HG02970 (cell line): ENCODE measurements around the gene EFNA4.

ENCODE experiments used
- ATAC-seq: cut with Tn5 transposase; IDR thresholded peaks from one replicate; pipeline ENCODE4 v1.9.1; 2021; ENCODE audit warnings: mild to moderate bottlenecking, moderate library complexity, moderate number of reproducible peaks; ENCODE audit not compliant: unreplicated experiment, low FRiP score

EFNA4 gene

GRCh38 chr1:155071701-155072100, 8.2 kb downstream of the EFNA4 start:
- ATAC-seq: no peak

GRCh38 chr1:155072531-155073289, 9.2 kb downstream of the EFNA4 start:
- ATAC-seq: no peak

- no peak for ATAC-seq
Measured at GRCh38 chr1:155073377-155074242, 10.1 kb downstream of the EFNA4 start.

DNA sequence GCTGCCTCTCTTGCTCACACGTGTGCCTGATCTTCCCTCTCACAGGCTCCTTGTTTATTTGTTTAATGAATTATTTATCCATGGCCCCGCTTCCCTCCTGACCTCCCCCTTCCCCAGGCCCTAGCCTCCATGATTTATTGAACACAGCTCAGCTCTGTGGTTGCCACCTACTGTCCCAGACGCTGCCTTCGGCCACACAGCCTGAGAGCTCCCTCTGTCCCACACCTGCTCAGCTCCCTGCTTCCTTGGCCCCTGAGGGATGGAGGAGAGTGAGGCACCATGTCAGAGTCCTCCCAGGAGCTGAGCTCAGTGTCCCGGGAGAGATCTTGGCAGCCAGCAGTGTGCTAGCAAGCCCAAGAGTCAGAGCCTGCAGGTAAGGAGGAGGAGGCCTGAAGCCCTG, 12.0 kb downstream of the EFNA4 start:
- ATAC-seq: no peak

GRCh38 chr1:155076371-155076770, 12.8 kb downstream of the EFNA4 start:
- ATAC-seq: no peak

DNA sequence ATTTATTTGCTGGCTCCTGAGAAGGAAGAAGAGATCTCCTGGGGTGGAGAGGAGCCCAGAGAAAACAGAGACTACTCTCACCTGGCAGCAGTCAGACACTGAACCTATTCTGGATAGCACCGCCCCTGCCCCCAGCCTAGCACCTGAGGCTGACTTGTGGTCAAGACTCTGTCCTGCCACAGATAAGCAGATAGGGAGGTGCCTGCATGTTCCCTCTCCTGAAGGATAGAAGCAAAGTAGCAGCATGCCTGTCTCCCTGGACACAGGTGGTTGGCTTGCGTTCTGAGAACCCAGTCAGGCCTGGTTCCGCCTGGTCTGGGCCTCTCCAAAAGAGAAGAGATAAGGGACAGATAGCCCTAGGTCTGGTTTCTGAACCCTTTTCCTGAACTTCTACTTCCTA, 13.8 kb downstream of the EFNA4 start:
- ATAC-seq: no peak

- no peak for ATAC-seq
Measured at GRCh38 chr1:155077758-155078445, 14.4 kb downstream of the EFNA4 start.

DNA sequence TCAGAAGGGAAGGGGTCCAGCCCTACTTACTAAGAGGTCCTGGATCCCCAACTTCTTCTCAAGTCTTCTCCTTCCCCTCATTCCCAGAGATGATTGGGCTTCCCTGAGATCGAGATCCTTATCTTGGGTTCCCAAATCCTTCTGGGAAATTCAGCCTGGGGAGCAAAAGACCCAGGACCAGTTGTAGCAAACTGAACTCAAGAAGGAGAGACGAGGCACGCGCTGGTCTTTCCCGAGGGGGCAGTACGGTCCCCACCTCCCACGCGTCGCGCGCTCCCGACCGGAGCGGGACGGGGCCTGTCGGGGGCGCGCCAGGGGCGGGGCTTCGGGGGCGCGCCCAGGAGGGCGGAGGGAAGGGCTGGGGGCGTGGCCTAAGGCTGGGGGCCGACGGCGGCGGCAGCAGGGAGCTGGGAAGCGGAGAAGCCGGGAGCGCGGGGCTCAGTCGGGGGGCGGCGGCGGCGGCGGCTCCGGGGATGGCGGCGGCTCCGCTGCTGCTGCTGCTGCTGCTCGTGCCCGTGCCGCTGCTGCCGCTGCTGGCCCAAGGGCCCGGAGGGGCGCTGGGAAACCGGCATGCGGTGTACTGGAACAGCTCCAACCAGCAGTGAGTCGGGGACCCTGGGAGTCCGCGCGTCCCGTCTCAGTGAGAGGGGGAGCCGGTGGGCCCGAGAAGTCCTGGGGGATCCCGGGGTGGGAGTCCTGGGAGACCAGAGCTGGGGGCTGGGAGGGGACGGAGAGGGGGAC, 15.1 kb downstream of the EFNA4 start, which contains the start of gene EFNA3:
EFNA3 (plus strand) TSS at position 369 of the 741 bp plus-strand sequence; CDS start at position 474, 105 bp downstream.
- no peak for ATAC-seq

DNA sequence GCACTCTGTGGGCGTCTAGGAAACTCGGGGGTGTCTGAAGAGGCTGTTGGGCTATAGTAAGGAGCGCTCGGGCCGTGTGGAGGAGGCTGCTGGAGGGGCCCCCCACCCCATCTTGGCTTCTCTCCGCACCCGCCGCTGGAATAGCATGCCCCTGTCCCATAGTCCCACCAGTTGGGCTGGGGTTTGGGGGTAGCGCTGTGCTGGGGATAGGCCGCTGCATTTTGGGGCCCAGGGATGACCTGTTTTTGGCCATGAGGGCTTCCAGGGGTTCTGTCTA, 15.6 kb downstream of the EFNA4 start:
- ATAC-seq: no peak

DNA sequence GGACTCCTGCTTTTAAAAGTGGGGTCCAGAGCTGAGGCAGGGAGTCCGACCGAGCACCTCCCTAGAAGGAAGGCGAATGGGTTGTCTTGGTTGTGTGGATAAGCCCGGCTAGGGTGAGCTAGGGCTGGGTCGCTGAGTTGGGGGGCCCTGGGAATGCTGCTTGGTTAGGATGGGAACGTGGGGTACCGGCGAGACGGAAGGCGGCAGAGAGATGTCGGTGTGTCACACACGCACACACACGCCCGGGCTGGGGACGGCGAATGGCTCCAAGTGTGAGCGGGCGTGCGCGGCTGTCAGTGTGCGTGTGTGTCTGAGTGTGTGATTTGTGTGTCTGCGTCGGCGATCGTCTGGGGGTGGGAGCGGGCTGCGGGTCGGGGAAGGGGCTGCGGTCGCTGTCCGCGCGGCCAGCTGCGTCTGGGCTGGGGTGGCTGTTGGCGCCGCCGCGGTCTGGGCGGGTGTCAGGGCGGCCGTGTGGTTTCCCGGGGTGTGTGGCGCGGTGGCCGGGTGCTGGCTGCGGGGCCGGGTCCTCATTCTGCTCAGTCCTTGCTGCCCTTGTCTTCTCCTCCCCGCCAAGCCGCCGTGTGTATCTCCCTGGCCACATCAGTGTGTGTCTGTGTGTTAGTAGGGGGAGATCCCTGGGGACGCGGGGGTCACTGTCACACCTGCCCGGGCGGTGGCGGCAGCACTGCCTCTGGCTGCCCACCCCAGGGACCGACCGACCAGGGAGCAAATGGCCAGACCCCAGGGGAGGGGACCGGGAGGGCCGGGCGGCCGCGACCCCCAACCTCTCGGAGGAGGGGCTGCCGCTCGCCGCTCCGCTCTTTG, 16.2 kb downstream of the EFNA4 start:
- ATAC-seq: no peak

GRCh38 chr1:155080312-155081228, 17.0 kb downstream of the EFNA4 start:
- no peak for ATAC-seq

DNA sequence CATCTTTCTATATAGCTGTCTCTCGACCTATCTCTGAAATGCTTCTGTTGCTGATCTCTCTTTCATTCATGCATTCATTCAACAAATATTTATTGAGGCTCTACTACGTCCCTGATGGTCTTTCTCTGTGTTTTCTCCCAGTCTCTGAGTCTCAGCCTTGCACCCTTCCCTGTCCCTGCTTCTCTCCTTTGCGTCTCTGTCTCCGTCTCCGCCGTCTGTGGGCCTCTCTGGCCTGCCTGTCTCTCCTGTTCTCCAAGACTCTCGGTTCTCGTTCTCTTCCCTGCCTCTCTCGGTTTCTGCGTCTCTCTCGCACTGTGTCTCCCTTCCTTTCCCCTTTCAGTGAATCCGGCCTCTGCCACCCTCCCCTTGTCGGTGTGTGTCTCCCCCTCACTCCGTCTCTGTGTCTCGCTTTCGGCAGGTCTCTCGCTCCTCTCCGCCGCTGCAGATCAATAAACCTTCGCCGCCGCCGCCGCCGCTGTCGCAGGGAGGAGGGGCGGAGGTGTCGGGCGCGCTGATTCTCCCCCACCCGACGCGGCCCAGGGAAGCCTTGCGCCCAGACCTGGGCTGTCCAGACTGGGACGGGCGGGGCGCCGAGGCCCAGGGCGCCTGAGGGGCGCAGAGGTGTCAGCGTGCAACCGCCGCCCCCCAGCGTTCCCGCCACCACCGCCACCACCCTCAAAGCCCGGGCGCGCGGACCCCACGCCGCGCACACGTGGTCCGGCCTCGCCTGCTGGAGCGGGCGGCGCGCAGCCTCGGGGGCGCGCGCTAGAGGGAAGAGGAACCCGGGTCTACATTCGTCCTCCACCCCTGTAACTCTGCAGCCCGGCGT, 18.1 kb downstream of the EFNA4 start:
- no peak for ATAC-seq

GRCh38 chr1:155082301-155083051, 18.9 kb downstream of the EFNA4 start:
- no peak for ATAC-seq

DNA sequence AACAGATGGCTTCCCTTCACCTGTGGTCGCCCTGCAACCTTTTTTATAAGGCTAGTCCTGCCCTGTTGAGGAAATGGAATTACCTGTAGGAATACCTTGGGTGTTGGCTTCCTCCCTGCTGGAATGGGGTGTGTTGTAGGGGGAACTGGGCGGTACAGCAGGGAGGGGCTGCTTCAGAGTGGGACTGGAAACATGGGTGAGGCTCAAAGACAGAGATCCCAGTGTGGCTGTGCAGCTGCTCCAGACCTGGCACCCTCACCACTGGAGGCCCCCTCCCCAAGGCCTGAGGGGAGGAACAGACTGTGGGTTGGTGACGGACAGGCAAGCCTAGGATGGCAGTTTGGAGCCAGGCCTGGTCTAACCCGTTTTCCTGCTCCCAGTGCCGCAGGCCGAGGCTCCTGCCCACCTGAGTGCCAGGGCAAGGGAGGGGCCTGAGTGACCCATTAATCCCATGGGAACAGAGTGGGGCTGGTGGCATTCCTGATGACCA, 19.6 kb downstream of the EFNA4 start:
- no peak for ATAC-seq

DNA sequence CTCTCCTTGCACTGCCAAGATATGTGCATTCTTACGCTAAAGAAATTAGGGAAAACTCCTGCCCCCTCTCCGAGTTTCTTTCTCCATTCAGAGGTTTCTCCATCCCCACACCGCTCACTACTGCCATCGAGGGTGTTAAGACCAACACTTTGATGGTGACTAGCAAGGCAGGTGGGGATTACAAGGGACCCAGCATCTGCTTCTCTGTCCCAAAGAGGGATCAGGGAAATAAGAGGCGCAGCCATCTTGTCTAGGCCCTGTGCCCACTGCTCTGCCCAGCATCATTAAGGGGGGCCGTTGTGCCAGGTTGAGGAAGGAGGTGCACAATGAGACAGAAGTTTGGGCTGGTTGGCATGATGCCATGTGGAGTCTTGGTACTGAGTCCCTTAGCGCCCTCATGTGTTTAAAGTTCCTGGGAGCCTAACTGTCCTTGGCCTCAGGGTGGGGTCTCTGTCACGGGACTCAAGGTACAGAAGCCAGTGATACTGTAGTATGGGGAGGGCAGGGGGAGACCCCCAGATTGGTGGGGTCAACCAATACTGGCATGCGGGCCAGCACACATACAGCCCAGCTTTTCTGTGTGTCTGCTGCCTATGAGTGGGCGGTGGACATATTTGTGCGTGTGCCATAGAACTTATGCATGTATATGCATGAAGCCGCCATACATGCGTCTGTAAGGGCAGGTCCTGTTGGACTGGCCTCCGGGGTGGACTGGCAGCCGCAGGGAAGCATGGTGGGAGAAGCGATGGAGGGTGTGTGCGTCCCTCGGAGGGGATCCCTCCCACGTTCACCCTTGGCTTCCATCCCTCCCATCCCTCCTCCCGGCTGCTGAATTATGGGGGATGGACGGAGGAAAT, 20.6 kb downstream of the EFNA4 start:
- no peak for ATAC-seq
